ENCODE results near the gene STARD8. TPM values are rescaled to one million over a fixed set of nuclear protein-coding genes. Genes with fewer than 3 reads are reported as not detected.

The STARD8 gene
- total RNA-seq, 2 donors from 2014 or later, result 15.8 to 19.8 TPM

GRCh38 chrX:68696267-68696990 lies 49.0 kb downstream of the STARD8 start:
- TF ChIP-seq, protein P1, sequence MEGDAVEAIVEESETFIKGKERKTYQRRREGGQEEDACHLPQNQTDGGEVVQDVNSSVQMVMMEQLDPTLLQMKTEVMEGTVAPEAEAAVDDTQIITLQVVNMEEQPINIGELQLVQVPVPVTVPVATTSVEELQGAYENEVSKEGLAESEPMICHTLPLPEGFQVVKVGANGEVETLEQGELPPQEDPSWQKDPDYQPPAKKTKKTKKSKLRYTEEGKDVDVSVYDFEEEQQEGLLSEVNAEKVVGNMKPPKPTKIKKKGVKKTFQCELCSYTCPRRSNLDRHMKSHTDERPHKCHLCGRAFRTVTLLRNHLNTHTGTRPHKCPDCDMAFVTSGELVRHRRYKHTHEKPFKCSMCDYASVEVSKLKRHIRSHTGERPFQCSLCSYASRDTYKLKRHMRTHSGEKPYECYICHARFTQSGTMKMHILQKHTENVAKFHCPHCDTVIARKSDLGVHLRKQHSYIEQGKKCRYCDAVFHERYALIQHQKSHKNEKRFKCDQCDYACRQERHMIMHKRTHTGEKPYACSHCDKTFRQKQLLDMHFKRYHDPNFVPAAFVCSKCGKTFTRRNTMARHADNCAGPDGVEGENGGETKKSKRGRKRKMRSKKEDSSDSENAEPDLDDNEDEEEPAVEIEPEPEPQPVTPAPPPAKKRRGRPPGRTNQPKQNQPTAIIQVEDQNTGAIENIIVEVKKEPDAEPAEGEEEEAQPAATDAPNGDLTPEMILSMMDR (IDR thresholded peaks at IDR 0.05), result no peak
- Histone ChIP-seq H3K4me1 (ENCODE audit: control insufficient read depth in 1 of 2, low read depth in 2 of 2) (no peaks in the 10 kb centered on the region), H3K4me3 (peak overlapping the region; percentile 75), H3K27me3 (replicated peaks; ENCODE audit: insufficient read depth) (no peaks in the 10 kb centered on the region), H3K27ac (no peak overlapping the region), H3K9me3 (no peaks in the 10 kb centered on the region), H3K36me3 (no peaks in the 10 kb centered on the region)
- no peak for DNase-seq (ENCODE audit: low spot score)
- no peak for ATAC-seq (ENCODE audit: insufficient number of reproducible peaks, low FRiP score, low read depth)

DNA sequence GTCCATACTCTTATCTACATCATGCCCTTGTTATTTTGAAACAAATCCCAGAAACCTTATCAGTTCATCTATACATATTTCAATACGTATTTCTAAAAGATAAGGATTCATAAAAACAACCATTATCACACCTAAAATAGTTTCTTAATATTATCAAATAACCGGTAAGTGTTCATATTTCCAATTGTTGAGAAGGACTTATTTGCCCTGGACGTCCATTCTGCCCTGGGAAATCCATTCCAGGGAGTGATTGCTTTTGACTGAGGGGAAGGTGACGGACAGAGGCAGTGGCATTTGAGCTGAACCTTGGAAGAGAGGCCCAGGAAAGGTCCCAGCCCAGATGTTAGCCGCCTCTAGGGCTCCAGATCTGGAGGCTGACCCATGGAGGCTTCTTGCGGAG lies 49.6 kb downstream of the STARD8 start:
- no peak overlapping the region for H3K27ac ChIP-seq

DNA sequence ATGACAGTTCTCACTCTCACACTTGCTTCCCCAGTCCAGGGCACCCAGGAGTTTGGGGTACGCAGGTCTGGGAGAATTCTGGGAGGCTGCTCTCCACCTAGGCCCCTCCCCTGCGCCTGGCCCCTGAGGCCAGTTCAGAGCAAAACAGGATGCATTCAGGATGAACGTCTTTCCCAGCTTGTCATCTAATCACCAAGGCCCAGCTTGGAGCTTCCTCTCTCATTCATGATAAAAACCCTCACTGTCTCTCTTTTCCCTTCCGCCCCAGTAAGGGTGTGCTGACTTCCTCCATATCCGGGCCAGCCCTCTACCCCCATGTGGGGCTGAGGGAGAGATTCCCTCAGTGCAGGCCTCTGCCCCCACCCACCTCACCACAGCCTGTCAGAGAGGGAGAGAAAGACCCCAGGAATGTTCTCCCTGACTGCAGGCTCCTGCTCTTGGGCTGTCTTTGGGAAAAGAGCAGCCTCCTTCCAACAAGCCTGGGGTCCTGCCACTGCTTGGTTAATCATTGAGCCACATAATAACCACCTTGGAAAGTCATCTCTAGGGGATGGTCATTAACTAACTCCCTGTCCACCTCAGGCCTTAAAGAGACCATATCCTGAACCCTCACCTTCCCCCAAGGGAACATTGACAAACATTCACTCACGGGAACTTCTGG lies 50.1 kb downstream of the STARD8 start:
- Histone ChIP-seq H3K4me1 (ENCODE audit: control insufficient read depth in 1 of 2, low read depth in 2 of 2) (no peaks in the 10 kb centered on the region), H3K27ac (no peak overlapping the region), H3K36me3 (no peaks in the 10 kb centered on the region), H3K27me3 (replicated peaks; ENCODE audit: insufficient read depth) (no peaks in the 10 kb centered on the region), H3K9me3 (no peaks in the 10 kb centered on the region), H3K4me3 (no peak overlapping the region)
- TF ChIP-seq, protein P1 (IDR thresholded peaks at IDR 0.05), result no peak
- DNase-seq (ENCODE audit: low spot score), result no peak
- no peak for ATAC-seq (ENCODE audit: insufficient number of reproducible peaks, low FRiP score, low read depth)

More for the DNA sequence above, 49.6 kb downstream of the STARD8 start:
- H3K9me3 ChIP-seq, result no peaks in the 10 kb centered on the region
- DNase-seq (ENCODE audit: low spot score) (no peak), ATAC-seq (ENCODE audit: insufficient number of reproducible peaks, low FRiP score, low read depth) (no peak)
- H3K27me3 ChIP-seq (replicated peaks; ENCODE audit: insufficient read depth), result no peaks in the 10 kb centered on the region
- no peaks in the 10 kb centered on the region for H3K36me3 ChIP-seq
- H3K4me3 ChIP-seq, result no peak overlapping the region
- TF ChIP-seq, protein P1 (IDR thresholded peaks at IDR 0.05), result no peak
- no peaks in the 10 kb centered on the region for H3K4me1 ChIP-seq (ENCODE audit: control insufficient read depth in 1 of 2, low read depth in 2 of 2)

DNA sequence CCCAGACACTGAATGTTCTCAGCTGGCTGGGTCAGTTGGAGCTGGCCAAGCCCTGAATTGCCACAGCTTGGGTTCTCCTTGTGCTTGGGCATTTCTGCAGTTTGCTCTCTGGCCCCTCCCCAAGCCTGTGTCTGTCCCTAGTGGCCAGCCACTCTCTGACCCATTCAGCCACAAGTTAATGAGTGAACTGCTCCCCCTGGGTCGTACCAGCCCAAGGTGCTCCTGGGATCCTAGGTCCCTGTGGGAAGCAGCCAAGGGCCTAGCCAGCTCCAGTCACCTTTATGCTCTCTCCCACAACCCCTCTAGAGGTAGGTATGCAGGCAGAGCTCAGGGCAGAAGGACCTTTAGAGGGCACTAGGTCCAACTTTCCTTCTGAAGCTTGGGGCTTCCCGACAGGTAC lies 51.5 kb downstream of the STARD8 start:
- H3K4me3 ChIP-seq, result no peak overlapping the region
- TF ChIP-seq, protein P1 (IDR thresholded peaks at IDR 0.05), result no peak
- DNase-seq (ENCODE audit: low spot score) (no peak), ATAC-seq (ENCODE audit: insufficient number of reproducible peaks, low FRiP score, low read depth) (no peak)
- no peaks in the 10 kb centered on the region for H3K9me3 ChIP-seq
- H3K4me1 ChIP-seq (ENCODE audit: control insufficient read depth in 1 of 2, low read depth in 2 of 2), result no peaks in the 10 kb centered on the region
- no peaks in the 10 kb centered on the region for H3K27me3 ChIP-seq (replicated peaks; ENCODE audit: insufficient read depth)
- no peak overlapping the region for H3K27ac ChIP-seq
- no peaks in the 10 kb centered on the region for H3K36me3 ChIP-seq

- H3K27me3 ChIP-seq (replicated peaks; ENCODE audit: insufficient read depth), result no peaks in the 10 kb centered on the region
- no peaks in the 10 kb centered on the region for H3K9me3 ChIP-seq
- ATAC-seq (ENCODE audit: insufficient number of reproducible peaks, low FRiP score, low read depth), result no peak
These were observed 52.7 kb downstream of the STARD8 start for GRCh38 chrX:68699960-68700746.

More at GRCh38 chrX:68699960-68700746, 52.7 kb downstream of the STARD8 start:
- Histone ChIP-seq H3K4me1 (ENCODE audit: control insufficient read depth in 1 of 2, low read depth in 2 of 2) (no peaks in the 10 kb centered on the region), H3K27ac (peak overlapping the region in 1 of 2 donors; percentile 17), H3K36me3 (no peaks in the 10 kb centered on the region), H3K4me3 (no peak overlapping the region)
- no peak for DNase-seq (ENCODE audit: low spot score)
- TF ChIP-seq, protein P1 (IDR thresholded peaks at IDR 0.05), result no peak

All from thoracic aorta (tissue), 2 donors.